Activated CD4-positive, alpha-beta T cell treated with anti-CD3 and anti-CD28 coated beads for 48 hours (primary cell): Measurements from ENCODE around the gene GNAZ.

Experiments
- DNase-seq: peaks from one replicate; pipeline ENCODE4 v3.0.0-alpha.2; 2020

The GNAZ gene

DNA sequence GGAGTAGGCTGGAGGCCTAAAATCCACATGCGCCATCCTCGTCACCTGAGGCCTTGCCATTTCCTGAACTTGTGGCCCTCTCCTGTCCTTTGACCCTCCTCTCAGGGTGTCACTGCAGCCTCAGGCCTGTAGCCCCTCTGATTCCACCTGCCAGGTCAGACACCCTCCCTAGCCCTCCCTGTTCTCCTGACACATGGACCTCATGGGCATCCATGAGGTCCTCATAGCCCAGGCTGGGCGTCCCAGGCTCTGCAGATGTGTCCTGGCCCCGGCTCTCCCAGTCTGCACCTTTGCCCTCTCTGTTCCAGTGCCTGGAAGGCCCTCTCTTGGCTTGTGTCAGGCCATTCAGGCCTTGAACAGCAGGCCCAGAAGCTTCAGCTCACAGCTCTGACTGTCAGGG lies 90.7 kb downstream of the GNAZ start:
- DNase-seq, result no peak

GRCh38 chr22:23161574-23161973 lies 91.3 kb downstream of the GNAZ start:
- DNase-seq, result no peak

DNA sequence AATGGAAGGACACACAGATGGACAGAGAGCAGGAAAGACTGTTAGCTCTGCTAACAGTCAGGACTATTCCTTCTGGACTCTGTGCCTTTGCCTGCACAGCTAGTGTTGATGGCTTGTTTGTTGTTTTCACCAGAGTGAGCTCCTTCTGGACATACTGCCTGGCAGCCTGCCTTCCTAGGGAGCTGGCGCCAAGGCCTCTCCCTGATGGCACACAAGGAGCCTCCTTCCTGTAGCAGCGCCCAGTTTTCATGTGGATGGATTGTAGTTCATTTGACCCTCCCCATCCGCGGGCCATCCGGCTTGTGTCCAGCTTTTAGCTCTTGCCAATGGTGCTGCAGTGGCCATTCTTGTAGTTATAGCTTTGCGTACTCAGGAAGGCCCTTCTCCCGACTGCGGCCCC lies 93.3 kb downstream of the GNAZ start:
- DNase-seq, result no peak

- DNase-seq, result no peak
Observed at GRCh38 chr22:23164091-23164490, 93.8 kb downstream of the GNAZ start.

- no peak for DNase-seq
Observed at GRCh38 chr22:23166042-23166831, 95.9 kb downstream of the GNAZ start.

- no peak for DNase-seq
Observed at GRCh38 chr22:23166841-23167616, 96.7 kb downstream of the GNAZ start.

DNA sequence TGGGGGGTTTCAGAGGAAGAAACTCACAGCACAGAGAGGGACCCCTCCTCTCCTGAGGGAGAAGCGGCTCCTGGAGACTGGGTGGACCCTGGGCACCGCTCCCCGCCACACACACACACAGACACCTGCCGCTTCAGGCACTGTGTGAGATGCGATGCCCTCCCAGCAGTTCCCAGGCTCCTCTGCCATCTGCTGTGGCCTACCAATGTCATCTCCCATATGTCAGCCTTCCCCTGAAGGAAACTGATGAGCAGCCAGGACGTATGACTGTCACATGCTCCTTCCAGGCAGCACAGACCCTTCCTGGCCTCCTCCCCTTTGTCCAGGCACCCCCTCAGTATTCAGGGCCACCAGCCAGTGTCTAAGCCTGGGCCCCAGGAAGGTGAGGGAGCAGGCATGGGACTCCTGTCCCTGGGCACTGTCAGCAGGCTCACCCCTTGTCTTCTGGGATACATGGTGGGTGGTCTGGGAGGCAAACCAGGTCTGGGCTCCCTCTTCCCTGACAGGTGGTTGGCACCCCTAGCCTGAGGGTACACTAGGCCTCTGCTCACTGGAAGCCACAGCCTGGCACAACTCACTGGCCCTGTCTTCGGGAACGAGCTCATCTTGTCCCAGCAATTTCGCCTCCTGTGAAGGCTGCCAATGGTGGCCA lies 98.2 kb downstream of the GNAZ start:
- no peak for DNase-seq

DNA sequence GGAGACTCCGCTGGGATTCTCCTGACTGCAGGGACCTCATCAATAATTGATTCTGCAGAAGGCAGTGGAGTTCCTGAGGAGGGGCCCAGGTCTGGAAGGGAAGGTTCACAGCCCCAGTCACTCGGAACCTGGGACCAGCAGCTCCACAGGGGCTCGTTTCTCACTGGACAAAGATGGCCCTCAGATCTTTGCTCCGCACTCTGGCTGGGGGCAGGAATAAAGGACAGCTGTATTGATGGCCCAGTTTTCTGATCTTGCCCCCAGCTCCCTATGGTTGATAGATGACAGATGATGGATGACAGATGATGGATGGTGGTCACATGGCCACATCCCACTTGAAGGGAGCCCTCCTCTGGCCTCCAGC lies 98.7 kb downstream of the GNAZ start:
- no peak for DNase-seq
